Right atrium auricular region (tissue), 2 donors: ENCODE measurements around the gene TACSTD2. TPM values are rescaled to one million over a fixed set of nuclear protein-coding genes. Genes with fewer than 3 reads are reported as not detected.
"Not testable (repeated sequence)": the region's sequence is repeated elsewhere in the genome, so short reads cannot be mapped to it uniquely, and the experiment has no call there.

ENCODE experiments used
- DNase-seq: peaks from one replicate; pipeline ENCODE4 v3.0.0-alpha.2; 2019; ENCODE audit warnings: low spot score
- H3K27ac ChIP-seq, 2 donors: fragments of 200-600 bp; sonication (generic); 1 replicate in 1 of 2; 2 replicates in 1 of 2; pipeline ENCODE4 v1.5.1; 2016 to 2019
- H3K27me3 ChIP-seq, 2 donors: fragments of 200-600 bp; sonication (generic); one replicate each; pipeline versions ENCODE4 v1.5.1 to v1.6.0; 2017 to 2019
- H3K36me3 ChIP-seq: fragments of 200-600 bp; sonication (generic); one replicate; pipeline ENCODE4 v1.5.1; 2016
- H3K4me1 ChIP-seq, 2 donors: fragments of 200-600 bp; sonication (generic); one replicate each; pipeline versions ENCODE4 v1.5.1 to v1.6.0; 2017 to 2019
- H3K4me3 ChIP-seq, 2 donors: fragments of 200-600 bp; sonication (generic); 1 replicate in 1 of 2; 2 replicates in 1 of 2; pipeline ENCODE4 v1.5.1; 2017 to 2019; ENCODE audit warnings: mild to moderate bottlenecking in 1 of 2, moderate library complexity in 1 of 2
- H3K9me3 ChIP-seq, 2 donors: fragments of 200-600 bp; sonication (generic); one replicate each; pipeline ENCODE4 v1.5.1; 2019
- CTCF ChIP-seq, 2 donors: fragments of 200-600 bp; sonication (generic); IDR thresholded peaks; one replicate each; pipeline ENCODE4 v1.5.1; 2019; ENCODE audit warnings: antibody characterized with exemption in 2 of 2
- total RNA-seq, 2 donors: library from RNA; depleted of rRNA; stranded (reverse); fragments of >200 nt; gene quantifications; one replicate each; pipeline ENCODE4 v1.1.0, GENCODE V29; 2016

Gene TACSTD2
- total RNA-seq = under 1 TPM in 1 of 2 donors, not detected in 1; 0.71 TPM

GRCh38 chr1:58576727-58577653, at the start of gene TACSTD2:
Gene TACSTD2 (minus strand): TSS chr1:58577252. CDS start chr1:58577156, 96 bp downstream.
- TF ChIP-seq CTCF (IDR thresholded peaks at IDR 0.05) = no peak
- H3K4me1 ChIP-seq = peaks cover 0 to 16% of the 10 kb centered on the region in 2 donors
- H3K4me3 ChIP-seq = peak within 1 kb of the TSS; percentile 10 to 43
- H3K27me3 ChIP-seq = peaks cover 7 to 23% of the 10 kb centered on the region in 2 donors
- H3K27ac ChIP-seq = no peak within 1 kb of the TSS
- H3K9me3 ChIP-seq = no peaks in the 10 kb centered on the region
- H3K36me3 ChIP-seq = no peaks in the 10 kb centered on the region
- no peak for DNase-seq

DNA sequence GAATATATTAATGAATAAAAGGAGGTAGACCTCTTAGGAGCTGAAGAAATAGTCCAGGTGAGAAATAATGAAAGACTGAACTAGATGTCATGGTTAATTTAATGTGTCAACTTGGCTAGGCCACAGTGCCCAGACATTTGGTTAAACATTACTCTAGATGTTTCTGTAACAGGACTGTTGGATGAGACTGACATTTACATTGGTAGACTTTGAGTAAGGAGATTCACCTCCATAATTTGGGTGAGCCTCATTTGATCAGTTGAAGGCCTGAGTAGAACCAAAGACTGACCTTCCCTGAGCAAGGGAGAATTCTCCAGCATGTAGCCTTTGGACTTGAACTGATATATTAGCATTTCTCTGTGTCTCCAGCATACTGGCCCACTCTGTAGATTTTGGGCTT, 49.2 kb upstream of the TACSTD2 start:
- no peaks in the 10 kb centered on the region for H3K4me1 ChIP-seq
- TF ChIP-seq CTCF (IDR thresholded peaks at IDR 0.05) = no peak
- H3K9me3 ChIP-seq = no peaks in the 10 kb centered on the region
- H3K27me3 ChIP-seq = no peaks in the 10 kb centered on the region
- no peak overlapping the region for H3K27ac ChIP-seq
- H3K4me3 ChIP-seq = no peak overlapping the region
- DNase-seq = no peak
- no peaks in the 10 kb centered on the region for H3K36me3 ChIP-seq

DNA sequence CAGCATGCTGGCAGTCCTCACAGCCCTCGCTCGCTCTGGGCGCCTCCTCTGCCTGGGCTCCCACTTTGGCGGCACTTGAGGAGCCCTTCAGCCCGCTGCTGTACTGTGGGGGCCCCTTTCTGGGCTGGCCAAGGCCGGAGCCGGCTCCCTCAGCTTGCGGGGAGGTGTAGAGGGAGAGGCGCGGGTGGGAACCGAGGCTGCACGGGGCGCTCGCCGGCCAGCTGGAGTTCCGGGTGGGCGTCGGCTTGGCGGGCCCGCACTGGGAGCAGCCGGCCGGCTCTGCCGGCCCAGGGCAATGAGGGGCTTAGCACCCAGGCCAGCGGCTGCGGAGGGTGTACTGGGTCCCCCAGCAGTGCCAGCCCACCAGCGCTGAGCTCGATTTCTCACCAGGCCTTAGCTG, 46.2 kb upstream of the TACSTD2 start:
- not testable (repeated sequence) for H3K9me3 ChIP-seq, H3K27me3 ChIP-seq, H3K27ac ChIP-seq, H3K4me3 ChIP-seq, DNase-seq, H3K36me3 ChIP-seq, H3K4me1 ChIP-seq

- DNase-seq = no peak
Measured at GRCh38 chr1:58622571-58622970, 45.5 kb upstream of the TACSTD2 start.

DNA sequence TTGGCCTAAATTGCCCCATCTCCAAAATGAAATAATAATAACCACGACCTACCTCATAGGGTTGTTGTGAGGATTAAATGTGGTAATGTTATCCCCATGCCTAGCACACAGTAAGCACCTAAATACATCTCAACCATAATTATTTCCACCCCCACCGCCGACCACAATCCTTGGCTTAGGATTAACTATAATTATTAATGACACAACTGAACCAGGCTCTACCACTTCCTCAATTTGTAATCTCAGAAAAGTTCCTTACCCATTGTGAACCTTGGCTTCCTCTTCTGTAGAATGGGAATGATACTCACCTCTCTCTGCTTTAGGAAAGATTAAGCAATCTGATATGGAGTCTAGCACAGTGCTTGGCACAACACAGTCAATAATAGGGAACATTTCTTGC, 44.3 kb upstream of the TACSTD2 start:
- peaks cover 0 to 11% of the 10 kb centered on the region in 2 donors for H3K4me1 ChIP-seq
- no peak for TF ChIP-seq CTCF (IDR thresholded peaks at IDR 0.05)
- no peaks in the 10 kb centered on the region for H3K9me3 ChIP-seq
- DNase-seq = no peak
- no peak overlapping the region for H3K4me3 ChIP-seq
- H3K27ac ChIP-seq = no peak overlapping the region
- H3K27me3 ChIP-seq = no peaks in the 10 kb centered on the region
- H3K36me3 ChIP-seq = no peaks in the 10 kb centered on the region

More at GRCh38 chr1:58622571-58622970, 45.5 kb upstream of the TACSTD2 start:
- Histone ChIP-seq H3K4me3 (no peak overlapping the region), H3K27me3 (no peaks in the 10 kb centered on the region), H3K27ac (no peak overlapping the region), H3K36me3 (no peaks in the 10 kb centered on the region), H3K9me3 (no peaks in the 10 kb centered on the region), H3K4me1 (peaks cover 0 to 11% of the 10 kb centered on the region in 2 donors)
- no peak for TF ChIP-seq CTCF (IDR thresholded peaks at IDR 0.05)

DNA sequence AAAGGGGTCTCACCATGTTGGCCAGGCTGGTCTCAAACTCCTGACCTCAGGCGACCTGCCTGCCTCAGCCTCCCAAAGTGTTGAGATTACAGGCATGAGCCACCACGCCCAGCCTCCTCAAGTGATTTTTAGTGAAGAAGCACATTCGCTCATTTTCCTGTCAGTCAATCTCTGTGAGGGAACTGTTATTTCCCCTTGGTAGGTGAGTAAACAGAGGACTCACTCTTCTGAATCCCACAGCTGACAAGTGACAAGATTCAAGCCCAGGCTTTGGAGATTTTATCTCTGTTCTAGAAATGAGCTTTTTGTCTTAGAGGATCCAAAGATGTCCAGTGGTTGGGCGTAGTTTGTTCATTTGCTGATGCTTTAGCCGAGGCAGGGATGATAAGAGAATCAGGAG, 43.9 kb upstream of the TACSTD2 start:
- TF ChIP-seq CTCF (IDR thresholded peaks at IDR 0.05) = no peak
- no peak for DNase-seq
- Histone ChIP-seq H3K4me3 (no peak overlapping the region), H3K9me3 (no peaks in the 10 kb centered on the region), H3K36me3 (no peaks in the 10 kb centered on the region), H3K27me3 (no peaks in the 10 kb centered on the region), H3K27ac (no peak overlapping the region), H3K4me1 (peaks cover 0 to 11% of the 10 kb centered on the region in 2 donors)
